HG03521 (cell line): ENCODE measurements around the gene LTBP1.

Source experiments
- ATAC-seq: cut with Tn5 transposase; IDR thresholded peaks from one replicate; pipeline ENCODE4 v1.9.1; 2021; ENCODE audit warnings: mild to moderate bottlenecking, moderate library complexity; ENCODE audit not compliant: unreplicated experiment

LTBP1 gene

GRCh38 chr2:32930436-32930835, 16.3 kb upstream of the LTBP1 start:
- no peak for ATAC-seq

GRCh38 chr2:32931519-32931918, 15.2 kb upstream of the LTBP1 start:
- ATAC-seq: no peak

GRCh38 chr2:32931945-32932709, 14.6 kb upstream of the LTBP1 start:
- no peak for ATAC-seq

DNA sequence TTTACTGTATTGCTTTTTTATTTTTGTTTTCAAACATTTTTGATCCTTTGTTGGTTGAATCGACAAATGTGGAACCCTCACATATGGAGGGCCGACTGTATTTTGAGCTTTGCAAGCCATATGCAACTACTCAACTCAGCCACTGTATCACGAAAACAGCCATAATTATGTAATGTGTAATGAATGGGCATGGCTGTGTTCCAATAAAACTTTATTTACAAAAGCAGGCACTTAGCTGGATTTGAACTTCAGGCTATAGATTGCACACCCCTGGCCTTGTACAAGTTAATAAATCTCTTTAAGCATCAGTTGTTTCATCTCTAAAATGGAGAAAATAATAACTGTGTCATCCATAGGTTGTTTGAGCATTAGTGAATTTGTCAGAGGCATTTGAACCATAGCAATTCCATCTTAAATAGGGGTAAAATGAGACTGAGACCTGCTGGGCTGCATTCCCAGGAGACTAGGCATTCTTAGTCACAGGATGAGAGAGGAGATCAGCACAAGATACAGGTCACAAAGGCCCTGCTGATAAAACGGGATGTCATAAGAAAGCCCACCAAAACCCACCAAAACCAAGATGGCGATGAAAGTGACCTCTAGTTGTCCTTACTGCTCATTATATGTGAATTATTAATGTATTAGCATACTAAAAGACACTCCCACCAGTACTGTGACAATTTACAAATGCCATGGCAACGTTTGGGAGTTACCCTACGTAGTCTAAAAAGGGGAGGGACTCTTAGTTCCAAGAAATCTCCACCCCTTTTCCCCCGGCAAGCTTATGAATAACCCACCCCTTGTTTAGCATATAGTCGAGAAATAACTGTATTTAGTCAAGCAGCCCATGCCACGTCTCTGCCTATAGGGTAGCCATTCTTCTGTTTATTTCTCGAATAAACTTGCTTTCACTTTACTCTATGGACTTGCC, 13.7 kb upstream of the LTBP1 start:
- no peak for ATAC-seq

DNA sequence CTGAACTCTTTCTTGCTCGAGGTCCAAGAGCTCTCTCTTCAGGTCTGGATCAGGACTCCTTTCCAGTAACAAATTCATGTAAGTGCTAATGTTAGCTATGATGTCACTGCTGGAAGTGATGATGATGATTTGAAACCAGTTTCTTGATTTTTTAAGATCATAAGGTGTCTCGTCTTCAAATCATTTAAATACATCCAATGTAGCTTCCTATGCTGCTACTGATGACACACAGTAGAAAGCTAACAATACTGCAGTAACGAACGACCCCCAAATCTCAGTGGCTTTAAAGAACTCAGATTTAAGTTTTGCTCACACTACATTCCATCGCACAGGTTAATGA, 13.0 kb upstream of the LTBP1 start:
- no peak for ATAC-seq

DNA sequence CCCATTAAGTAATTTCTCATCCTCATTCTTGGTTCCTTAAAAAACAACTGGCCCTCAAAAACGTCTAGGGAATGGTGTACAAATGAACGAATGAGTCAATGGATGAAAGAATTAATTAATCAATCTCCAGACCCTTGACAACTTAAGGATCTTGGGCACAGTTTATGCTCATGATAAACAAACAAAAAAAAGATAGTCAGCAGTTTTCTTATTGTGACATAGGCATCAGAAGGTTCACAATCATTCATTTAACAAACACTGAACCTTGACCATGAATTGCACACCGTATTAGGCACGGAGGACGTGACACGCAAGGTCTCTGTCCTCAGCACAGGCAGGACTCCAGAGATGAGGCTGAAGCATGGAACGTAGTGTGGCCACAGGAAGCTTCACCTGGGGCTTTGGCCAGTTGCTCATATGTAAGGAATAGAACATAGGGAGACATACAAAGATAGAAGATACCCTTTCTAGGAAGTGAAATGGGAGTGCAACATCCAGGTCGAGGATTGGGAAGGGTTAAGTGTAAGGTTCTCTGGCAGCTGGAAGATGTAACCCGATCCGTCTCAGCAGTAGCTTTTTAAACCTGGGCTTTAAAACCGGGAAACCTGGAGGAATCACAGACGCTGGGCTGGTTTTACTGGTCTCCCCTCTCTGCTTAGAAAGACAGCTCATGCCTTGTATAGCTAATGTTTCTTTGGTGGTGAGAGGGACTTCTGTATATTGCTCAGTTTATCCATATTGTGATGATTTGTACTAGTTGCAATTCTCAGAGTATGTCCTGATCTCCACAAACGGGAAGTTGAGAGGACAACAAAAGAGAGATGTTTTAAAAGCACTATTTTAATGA, 8.9 kb upstream of the LTBP1 start:
- ATAC-seq: no peak

- no peak for ATAC-seq
Measured at GRCh38 chr2:32938934-32939333, 7.8 kb upstream of the LTBP1 start.

DNA sequence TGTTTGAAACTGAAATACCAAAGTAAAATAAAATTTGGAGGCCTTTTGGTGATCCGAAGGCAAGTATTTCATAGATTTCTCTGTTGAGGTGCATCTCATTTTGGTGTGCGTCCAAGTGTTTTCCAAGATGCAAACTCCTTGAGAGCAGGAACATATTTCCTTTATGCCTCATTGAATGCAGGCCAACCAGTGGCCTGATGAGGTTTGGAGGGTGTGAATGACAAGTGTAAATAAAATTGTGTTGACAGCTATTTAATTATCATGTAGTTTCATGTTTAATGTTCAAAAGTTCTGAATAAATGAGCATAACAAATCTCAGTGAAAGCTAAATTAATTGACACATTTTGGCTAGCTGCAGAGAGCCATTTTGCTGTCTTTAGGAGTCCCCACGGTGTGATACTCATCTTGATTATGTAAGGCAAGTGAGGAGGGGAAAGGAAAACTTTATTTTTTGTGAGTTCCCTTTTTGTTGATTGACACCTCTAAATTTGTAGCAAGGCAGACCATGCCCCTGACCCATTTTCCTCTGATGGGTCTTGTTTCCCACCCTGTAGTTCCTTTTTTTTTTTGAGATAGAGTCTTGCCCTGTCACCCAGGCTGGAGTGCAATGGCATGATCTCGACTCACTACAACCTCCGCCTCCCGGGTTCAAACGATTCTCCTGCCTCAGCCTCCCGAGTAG, 6.3 kb upstream of the LTBP1 start:
- no peak for ATAC-seq

GRCh38 chr2:32941944-32942690, 4.6 kb upstream of the LTBP1 start:
- ATAC-seq: no peak

DNA sequence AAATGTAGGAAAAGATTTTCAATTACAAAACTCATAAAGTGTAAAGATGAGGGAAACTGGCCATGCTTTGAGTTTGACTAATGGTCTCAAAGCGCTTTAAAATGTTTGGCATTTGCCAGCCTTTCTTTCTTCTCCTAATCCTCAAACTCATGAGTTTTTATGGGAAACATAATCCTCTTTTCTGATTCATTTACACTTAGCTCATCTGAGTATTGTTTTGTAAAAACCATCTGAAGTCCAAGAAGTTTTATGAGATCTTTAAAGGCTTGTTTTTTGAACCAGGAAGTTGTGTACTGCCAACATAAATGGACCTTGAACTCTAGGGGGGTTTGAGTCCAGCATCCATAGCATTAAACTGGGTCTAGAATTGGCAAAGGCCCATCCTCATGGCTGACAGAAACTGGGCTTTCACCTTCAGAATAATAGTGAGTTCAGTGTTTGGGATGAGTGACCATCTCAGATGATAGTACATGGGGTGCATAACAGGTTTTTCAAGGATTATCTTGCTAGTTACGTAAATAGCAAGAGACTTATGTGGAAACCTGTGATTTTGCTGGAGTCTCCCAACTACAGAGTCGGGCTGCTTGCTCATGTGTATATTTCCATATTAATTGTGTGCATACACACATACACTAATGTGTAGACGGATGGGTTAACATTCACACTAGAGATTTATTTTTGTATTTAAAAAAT, 3.8 kb upstream of the LTBP1 start:
- ATAC-seq: no peak

GRCh38 chr2:32945286-32945685, 1.5 kb upstream of the LTBP1 start:
- no peak for ATAC-seq

DNA sequence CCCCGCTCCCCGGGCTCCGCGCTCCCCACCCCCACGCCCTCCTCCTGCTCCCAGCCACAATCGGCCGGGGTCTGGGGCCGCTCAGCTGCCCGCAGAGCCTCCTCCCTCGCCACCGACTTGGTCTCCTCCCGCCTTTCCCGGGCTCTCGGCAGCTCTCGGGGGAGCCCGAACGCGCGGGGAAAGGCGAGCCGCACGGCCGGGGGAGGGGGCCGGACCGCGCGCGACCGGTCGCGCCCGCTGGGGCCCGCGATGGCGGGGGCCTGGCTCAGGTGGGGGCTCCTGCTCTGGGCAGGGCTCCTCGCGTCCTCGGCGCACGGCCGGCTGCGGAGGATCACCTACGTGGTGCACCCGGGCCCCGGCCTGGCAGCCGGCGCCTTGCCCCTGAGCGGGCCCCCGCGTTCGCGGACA, 327 bp downstream of the LTBP1 start:
- peak; percentile 14 for ATAC-seq

DNA sequence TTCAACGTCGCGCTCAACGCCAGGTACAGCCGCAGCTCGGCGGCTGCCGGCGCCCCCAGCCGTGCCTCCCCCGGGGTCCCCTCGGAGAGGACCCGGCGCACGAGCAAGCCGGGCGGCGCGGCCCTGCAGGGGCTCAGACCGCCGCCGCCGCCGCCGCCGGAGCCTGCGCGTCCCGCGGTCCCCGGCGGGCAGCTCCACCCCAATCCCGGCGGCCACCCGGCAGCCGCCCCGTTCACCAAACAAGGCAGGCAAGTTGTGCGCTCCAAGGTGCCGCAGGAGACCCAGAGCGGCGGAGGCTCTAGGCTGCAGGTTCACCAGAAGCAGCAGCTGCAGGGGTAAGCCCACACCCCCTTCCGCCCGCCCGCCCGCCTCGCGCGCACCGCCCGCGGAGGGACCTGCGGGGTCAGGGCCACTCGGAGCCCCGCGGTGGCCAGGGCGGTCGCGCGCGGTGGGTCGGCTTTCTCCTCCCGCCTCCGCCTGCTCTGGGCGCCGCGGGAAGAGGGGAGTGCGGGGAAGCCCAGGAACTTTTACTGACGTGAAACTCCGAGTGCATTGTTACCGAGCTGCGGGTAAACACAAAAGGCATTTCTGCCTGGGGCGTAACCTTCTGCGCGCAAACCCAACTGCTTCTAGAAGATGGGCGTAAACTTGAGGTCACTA, 861 bp downstream of the LTBP1 start:
- ATAC-seq: peak; percentile 28

DNA sequence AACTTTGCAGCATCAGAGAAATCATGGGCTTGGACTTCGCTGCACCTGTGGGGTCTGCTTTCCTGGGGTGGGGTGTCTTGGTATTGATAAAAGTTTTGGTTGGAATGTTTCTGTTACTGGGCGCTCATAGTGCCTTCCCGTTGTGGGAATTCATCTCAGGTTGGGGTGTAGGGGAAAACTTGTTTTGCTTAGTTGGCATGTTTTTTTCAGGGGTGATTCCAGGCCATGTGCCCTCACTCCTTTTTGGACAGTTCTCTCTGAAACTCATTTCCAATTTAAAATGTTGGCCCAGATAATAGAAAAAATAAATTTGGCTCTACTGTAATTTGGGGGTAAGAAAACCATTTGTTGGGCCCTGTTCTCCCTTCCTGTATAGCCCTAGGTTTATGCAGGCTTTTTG, 1.5 kb downstream of the LTBP1 start:
- ATAC-seq: no peak

DNA sequence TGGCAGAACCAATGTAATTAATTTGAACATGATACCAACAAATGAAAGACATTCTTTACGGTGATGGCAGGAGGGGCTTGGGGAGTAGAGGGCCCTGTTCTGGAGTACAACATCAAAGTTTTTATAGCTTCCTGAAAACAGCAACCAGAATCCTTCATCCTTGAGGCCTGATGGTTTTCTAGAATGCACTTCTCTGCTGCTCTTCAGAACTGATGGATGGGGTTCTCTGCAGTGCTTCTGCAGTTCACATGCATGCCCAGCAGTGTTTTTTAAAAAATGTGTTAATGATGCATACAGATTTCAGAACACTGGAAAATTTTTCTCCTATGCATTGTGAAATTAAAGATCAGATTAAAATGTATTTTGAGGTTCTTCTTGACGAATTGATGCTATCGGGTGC, 2.5 kb downstream of the LTBP1 start:
- no peak for ATAC-seq

- ATAC-seq: no peak
Measured at GRCh38 chr2:32951672-32952071, 4.9 kb downstream of the LTBP1 start.

GRCh38 chr2:32952761-32953476, 6.2 kb downstream of the LTBP1 start:
- no peak for ATAC-seq

DNA sequence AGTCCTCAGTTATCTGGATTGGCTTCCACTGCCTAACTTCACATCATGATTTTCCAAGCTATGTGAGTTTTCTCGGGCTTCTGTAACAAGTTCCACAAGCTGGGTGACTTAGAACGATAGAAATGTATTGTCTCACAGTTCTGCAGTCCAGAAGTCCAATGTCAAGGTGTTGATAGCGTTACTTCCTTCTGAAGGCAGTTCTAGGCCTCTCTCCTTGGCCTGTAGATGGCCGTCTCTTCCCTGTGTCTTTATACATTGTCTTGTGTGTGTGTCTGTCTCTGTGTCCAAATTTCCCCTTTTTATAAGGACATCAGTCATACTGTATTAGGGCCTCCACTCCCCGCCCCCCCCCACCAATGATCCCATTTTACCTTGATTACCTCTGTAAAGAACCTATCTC, 7.5 kb downstream of the LTBP1 start:
- no peak for ATAC-seq
